ENCODE measurements around the gene KHK.

DNA sequence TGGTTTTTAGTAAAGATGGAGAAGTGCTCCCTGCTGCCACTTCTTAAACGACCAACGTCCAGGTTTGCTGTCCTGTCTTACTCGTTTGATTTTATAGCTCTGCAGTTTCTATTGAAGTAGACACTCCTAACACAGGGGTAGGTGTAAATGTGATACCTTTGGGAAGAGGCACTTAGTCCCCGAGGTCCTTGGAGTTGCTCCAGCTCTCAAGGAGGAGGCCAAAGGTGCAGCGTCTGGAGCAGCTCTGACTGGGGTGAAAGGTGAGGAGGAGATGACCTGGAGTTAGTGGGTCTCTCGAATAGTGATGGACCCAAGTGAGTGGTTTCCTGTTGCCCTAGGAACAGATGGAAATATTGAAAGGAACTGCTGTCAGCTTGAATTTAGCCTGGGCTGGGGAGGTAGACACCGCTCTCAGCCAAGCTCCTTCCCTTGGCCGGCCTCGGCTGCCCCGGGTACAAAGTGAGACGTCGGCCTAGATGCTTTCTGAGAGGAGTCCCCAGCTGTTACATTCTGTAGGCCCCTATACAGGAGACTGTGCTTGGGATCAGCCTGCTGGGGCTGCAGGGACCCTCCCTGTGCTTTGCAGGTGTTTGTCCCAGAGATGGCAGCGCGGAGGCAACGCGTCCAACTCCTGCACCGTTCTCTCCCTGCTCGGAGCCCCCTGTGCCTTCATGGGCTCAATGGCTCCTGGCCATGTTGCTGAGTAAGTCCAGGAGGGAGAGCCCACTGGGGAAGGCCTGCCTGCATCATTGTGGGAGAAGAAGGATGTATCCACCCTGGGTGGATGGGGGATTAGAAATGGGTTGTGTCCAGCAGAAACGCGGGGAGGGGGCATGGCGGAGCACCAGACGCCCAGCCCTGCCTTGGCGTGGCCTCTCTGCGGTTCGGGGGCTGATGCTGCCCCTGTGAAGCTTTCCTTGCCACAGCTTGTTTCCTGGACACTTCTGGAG, 5.4 kb downstream of the KHK start:
- no peak for TF ChIP-seq ZEB2 (tag by site-specific recombination; IDR thresholded peaks at IDR 0.05)
- TF ChIP-seq, protein P1, sequence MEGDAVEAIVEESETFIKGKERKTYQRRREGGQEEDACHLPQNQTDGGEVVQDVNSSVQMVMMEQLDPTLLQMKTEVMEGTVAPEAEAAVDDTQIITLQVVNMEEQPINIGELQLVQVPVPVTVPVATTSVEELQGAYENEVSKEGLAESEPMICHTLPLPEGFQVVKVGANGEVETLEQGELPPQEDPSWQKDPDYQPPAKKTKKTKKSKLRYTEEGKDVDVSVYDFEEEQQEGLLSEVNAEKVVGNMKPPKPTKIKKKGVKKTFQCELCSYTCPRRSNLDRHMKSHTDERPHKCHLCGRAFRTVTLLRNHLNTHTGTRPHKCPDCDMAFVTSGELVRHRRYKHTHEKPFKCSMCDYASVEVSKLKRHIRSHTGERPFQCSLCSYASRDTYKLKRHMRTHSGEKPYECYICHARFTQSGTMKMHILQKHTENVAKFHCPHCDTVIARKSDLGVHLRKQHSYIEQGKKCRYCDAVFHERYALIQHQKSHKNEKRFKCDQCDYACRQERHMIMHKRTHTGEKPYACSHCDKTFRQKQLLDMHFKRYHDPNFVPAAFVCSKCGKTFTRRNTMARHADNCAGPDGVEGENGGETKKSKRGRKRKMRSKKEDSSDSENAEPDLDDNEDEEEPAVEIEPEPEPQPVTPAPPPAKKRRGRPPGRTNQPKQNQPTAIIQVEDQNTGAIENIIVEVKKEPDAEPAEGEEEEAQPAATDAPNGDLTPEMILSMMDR (tag by site-specific recombination; IDR thresholded peaks at IDR 0.05), result no peak
- TF ChIP-seq, protein P2, sequence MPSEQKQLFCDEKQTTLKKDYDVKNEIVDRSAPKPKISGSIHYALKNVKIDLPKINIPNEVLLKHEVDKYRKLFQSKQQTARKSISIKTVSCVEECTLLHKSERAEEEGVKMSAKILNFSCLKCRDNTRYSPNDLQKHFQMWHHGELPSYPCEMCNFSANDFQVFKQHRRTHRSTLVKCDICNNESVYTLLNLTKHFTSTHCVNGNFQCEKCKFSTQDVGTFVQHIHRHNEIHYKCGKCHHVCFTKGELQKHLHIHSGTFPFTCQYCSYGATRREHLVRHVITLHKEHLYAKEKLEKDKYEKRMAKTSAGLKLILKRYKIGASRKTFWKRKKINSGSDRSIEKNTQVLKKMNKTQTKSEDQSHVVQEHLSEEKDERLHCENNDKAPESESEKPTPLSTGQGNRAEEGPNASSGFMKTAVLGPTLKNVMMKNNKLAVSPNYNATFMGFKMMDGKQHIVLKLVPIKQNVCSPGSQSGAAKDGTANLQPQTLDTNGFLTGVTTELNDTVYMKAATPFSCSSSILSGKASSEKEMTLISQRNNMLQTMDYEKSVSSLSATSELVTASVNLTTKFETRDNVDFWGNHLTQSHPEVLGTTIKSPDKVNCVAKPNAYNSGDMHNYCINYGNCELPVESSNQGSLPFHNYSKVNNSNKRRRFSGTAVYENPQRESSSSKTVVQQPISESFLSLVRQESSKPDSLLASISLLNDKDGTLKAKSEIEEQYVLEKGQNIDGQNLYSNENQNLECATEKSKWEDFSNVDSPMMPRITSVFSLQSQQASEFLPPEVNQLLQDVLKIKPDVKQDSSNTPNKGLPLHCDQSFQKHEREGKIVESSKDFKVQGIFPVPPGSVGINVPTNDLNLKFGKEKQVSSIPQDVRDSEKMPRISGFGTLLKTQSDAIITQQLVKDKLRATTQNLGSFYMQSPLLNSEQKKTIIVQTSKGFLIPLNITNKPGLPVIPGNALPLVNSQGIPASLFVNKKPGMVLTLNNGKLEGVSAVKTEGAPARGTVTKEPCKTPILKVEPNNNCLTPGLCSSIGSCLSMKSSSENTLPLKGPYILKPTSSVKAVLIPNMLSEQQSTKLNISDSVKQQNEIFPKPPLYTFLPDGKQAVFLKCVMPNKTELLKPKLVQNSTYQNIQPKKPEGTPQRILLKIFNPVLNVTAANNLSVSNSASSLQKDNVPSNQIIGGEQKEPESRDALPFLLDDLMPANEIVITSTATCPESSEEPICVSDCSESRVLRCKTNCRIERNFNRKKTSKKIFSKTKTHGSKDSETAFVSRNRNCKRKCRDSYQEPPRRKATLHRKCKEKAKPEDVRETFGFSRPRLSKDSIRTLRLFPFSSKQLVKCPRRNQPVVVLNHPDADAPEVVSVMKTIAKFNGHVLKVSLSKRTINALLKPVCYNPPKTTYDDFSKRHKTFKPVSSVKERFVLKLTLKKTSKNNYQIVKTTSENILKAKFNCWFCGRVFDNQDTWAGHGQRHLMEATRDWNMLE (tag by site-specific recombination; conservative IDR thresholded peaks at IDR 0.05; ENCODE audit: low read depth), result no peak
